Stimulated activated memory B cell treated with anti-CD40 and anti-IgM and Interleukin-4, amounts not matched to agents 10 μg/mL and 1 μg/mL and 100 μg/mL, for 72 hours (primary cell): ENCODE measurements around the gene RND3.

ENCODE experiments used
- ATAC-seq: fragments of 150-1000 bp; cut with Tn5 transposase; 2 replicates; pipeline ENCODE4 v1.10.0; 2021
- H3K27ac Mint-ChIP-seq: one replicate; pipeline ENCODE4 v1.8.0; 2022; ENCODE audit warnings: mild to moderate bottlenecking, mixed read lengths
- H3K27me3 Mint-ChIP-seq: one replicate; pipeline ENCODE4 v1.8.0; 2022; ENCODE audit warnings: mixed read lengths
- H3K36me3 Mint-ChIP-seq: one replicate; pipeline ENCODE4 v1.8.0; 2022; ENCODE audit warnings: mixed read lengths
- H3K4me1 Mint-ChIP-seq: one replicate; pipeline ENCODE4 v1.8.0; 2022; ENCODE audit warnings: mixed read lengths
- H3K4me3 Mint-ChIP-seq: one replicate; pipeline ENCODE4 v1.8.0; 2022; ENCODE audit warnings: mild to moderate bottlenecking, moderate library complexity, mixed read lengths
- H3K9me3 Mint-ChIP-seq: one replicate; pipeline ENCODE4 v1.8.0; 2022; ENCODE audit warnings: mixed read lengths

RND3 gene

DNA sequence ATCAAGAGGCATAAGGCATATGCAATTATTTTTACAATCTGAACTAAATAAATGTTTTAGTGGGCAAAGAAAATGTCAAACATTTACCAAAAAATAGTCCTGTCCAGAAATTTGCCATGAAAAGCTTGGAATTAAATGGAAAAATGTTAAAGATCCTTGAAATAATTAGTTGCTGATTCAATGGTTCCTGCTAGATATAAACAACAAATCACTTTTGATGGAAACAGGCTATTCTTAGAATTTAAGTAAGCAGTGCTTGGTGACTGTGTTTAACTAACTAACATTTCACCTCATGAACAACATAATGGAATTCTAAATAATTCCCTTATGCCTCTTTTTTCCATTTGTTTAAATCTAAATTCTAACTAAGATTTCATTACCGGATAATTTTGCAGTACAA, 3.9 kb downstream of the RND3 start:
- no peak for ATAC-seq
- Mint-ChIP-seq H3K9me3 (no peaks in the 10 kb centered on the region), H3K27me3 (peaks cover 40% of the 10 kb centered on the region), H3K27ac (no peak overlapping the region), H3K4me1 (peaks cover 26% of the 10 kb centered on the region), H3K36me3 (no peaks in the 10 kb centered on the region), H3K4me3 (no peak overlapping the region)

DNA sequence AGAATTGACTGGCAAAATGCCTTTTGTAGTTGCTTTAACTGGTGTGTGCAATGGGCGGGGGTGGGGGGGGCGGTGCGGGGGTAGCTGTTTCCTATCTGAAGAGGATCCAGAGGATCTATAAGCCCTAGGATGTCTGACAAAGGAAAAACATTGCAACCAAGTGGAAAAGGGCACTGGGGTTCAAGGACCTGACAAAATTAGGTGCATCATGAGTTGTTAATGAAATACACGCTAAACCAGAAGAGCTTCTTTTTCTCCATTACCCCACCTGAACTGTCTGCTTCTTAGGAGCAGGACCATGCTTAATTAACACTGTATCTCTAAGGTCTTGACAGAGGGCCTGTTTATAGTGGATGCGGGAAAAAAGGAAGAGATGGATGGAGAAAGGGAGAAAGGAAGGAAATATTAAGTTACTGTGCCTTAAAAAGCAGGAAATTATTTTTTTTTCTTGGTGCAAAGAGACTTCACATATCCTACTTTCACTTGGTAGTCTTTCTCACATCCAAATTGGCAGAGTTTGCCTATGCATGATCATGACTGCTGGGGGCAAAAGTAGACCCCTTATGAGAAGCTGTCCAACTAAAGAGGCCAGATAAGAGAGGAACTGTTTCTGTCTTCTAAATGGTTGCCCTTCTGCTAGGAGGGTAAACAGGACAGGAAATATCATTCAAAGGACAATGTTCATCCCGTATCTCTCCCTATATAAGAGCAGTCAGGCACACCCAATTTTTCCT, 4.6 kb downstream of the RND3 start:
- no peaks in the 10 kb centered on the region for H3K9me3 Mint-ChIP-seq
- H3K4me1 Mint-ChIP-seq = peaks cover 26% of the 10 kb centered on the region
- H3K4me3 Mint-ChIP-seq = no peak overlapping the region
- no peak overlapping the region for H3K27ac Mint-ChIP-seq
- H3K36me3 Mint-ChIP-seq = no peaks in the 10 kb centered on the region
- ATAC-seq = no peak
- peaks cover 33% of the 10 kb centered on the region for H3K27me3 Mint-ChIP-seq

DNA sequence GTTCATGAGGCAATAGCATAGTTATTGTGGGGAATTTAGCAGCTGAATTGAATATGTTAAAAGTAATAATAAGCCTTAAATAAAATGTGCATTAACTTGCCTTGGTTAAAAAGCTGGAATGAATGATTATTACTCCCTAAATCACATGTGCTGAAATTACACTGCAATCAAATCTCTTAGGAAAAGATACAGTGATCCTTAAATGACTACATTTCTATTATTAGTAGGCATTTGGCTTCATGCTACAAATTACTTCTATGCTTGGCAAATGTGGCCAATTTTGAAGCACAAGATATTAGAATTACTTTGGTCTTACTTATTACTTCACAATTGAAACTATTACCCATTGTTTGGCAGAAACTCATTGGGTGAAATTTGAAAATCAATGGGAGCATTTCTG, 5.4 kb downstream of the RND3 start:
- H3K9me3 Mint-ChIP-seq = no peaks in the 10 kb centered on the region
- no peak for ATAC-seq
- H3K27me3 Mint-ChIP-seq = peaks cover 26% of the 10 kb centered on the region
- H3K36me3 Mint-ChIP-seq = no peaks in the 10 kb centered on the region
- H3K4me1 Mint-ChIP-seq = peaks cover 20% of the 10 kb centered on the region
- no peak overlapping the region for H3K4me3 Mint-ChIP-seq
- H3K27ac Mint-ChIP-seq = no peak overlapping the region

DNA sequence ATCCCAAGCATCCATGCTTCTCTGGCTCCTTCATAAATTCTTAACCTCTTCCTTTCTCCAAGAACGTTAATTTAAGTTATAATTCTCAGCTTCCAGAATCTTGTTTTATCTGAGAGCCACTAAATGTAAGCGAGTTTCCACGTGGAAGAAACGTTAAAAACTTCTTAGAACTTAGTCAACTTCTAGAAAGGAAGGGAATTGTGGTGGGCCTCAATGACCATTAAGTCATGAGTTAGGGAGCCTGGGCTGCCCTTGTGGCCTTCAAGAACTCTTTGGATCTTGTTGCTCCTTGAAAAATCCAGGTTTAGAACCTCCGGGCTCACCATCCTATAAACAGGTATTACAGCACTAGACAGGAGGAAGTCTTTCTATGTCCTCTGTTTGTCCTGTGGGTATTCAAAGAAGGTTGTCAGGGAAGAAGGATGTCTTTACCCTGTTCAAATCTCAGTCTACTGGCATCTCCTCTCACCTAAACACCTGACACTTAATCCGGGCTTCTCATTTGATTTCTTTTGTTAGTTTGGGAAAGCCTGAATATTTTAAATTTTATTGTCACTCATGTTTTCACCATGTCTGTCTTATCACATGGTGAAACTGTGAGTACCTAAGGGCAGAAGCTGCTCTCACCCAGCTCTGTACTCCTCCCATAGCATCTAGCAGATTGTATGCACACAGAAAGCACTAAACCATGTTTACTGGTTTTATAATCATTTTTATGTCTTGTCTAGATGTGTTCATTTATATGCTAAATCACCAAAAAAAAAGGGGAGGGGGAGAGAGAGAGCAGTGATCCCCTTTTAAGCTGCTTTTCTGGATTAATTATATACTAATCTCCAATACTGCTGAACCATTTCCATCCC, 6.3 kb downstream of the RND3 start:
- Mint-ChIP-seq H3K27ac (no peak overlapping the region), H3K27me3 (peaks cover 17% of the 10 kb centered on the region), H3K36me3 (no peaks in the 10 kb centered on the region), H3K4me1 (peaks cover 11% of the 10 kb centered on the region), H3K9me3 (no peaks in the 10 kb centered on the region), H3K4me3 (no peak overlapping the region)
- ATAC-seq = no peak

DNA sequence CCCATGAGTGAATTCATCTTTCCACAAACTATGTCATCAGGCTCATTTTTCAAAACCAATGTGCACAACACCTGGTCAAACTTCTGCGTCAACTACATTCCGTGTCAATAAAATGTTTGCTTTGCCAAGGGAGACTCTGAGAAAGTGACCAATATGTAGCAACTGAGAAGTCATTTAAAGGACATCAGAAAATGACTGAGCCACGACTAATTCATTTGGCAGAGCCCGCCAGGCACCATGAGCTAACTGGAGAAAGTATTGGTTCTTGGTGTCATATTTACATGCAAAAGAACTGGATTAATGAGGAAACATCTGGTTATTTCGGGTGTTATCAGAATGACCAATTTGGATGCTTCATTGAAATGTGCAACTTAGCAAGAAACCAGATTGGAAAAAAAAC, 7.2 kb downstream of the RND3 start:
- Mint-ChIP-seq H3K36me3 (no peaks in the 10 kb centered on the region), H3K4me1 (peaks cover 3% of the 10 kb centered on the region), H3K27ac (no peak overlapping the region), H3K27me3 (peaks cover 7% of the 10 kb centered on the region), H3K4me3 (no peak overlapping the region), H3K9me3 (no peaks in the 10 kb centered on the region)
- no peak for ATAC-seq

DNA sequence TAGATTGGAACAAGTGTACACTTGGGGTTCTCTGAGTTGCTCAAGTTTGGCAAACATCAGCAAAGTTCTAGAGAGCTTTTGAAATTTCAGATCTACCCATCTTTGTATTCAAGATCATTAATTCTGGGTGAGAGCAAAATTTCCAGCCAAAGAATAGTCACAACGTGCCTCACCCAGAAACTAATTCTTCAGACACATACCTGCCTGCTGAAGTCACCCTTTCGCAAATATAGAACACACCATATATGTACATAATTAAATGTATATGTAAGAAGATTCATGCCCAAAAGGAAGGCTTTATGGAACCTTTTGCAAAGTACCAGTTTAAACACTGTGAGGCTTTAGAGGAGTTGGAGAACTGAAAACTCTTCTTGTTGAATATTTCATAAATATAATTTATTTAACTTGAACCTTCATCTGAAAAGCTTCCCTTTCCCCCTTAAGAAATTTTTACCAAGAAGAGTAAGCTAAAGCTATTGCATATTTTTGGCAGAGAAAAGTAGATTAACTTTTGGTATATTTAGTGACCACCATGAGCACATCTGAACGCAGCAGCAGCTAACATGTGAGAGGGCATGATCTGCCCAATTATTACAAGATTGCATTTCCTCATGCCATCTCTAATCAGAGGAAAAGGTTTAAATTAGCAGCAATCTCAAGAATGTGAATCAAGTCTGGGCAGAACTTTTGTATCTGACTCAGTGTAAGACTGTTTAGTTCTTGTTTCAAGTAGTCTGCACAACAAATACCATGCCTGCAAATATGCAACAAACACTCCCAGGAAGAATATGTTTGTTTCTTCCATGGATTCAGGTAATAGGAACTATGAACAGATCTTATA, 8.2 kb downstream of the RND3 start:
- no peaks in the 10 kb centered on the region for H3K27me3 Mint-ChIP-seq
- H3K4me1 Mint-ChIP-seq = no peaks in the 10 kb centered on the region
- H3K4me3 Mint-ChIP-seq = no peak overlapping the region
- H3K9me3 Mint-ChIP-seq = peaks cover under 1% of the 10 kb centered on the region
- ATAC-seq = no peak
- H3K27ac Mint-ChIP-seq = no peak overlapping the region
- H3K36me3 Mint-ChIP-seq = no peaks in the 10 kb centered on the region

DNA sequence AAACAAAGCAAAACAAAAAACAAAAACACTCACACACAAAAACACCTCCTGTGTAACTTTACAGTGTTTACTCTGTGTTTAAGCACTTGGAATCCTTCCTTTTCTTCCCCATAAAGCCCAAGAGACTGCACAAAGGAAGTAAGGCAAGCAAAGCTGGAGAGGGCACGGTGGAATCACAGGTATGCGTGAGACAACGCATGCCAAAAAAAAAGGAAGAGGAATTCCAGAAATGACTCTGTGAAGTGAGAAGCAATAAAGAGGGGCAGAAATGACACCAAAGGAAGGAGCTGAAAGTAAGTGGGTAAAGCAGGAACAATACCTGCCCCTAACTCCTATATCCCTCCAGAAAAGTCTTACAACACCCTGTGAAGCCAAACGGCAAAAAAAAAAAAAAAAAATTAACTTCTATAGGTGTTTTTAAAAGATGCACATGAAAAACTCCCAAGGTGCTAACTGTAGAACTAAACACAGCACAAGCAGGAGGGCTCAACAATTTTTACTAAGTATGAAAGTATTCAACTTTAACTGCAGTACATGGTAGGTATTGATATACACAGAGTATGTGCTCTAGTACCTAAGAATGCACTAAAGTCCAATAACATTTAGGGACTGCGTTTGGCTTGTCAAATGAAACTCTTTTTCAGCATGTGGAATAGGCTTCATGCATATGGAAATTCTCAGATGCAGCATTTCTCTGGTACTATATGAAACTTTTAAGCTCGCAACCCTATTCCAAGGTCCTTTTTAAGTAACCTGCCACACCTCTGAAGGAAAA, 9.1 kb downstream of the RND3 start:
- Mint-ChIP-seq H3K36me3 (no peaks in the 10 kb centered on the region), H3K27me3 (no peaks in the 10 kb centered on the region), H3K4me1 (no peaks in the 10 kb centered on the region), H3K27ac (no peak overlapping the region), H3K4me3 (no peak overlapping the region), H3K9me3 (peaks cover 4% of the 10 kb centered on the region)
- no peak for ATAC-seq

DNA sequence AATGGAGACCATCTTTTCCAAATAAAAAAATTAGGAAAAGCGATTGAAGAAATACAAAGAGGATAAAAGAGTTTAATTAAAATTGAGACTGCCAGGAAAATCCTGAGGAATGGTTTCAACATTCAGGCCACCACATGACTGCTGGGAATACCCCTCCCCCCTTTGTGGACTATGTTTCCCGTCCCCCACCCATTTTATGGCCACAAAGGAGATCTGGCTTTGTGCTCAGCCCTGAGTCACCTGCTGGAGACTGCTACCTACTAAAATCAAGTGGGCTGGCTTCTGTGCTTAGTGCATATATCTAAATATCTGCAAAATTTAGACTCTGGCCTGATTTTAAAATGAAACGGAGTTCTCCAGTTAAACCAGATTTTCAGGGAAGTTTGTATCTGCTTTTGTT, 10.1 kb downstream of the RND3 start:
- Mint-ChIP-seq H3K9me3 (peaks cover 4% of the 10 kb centered on the region), H3K4me3 (no peak overlapping the region), H3K36me3 (no peaks in the 10 kb centered on the region), H3K4me1 (no peaks in the 10 kb centered on the region), H3K27me3 (no peaks in the 10 kb centered on the region), H3K27ac (no peak overlapping the region)
- no peak for ATAC-seq

DNA sequence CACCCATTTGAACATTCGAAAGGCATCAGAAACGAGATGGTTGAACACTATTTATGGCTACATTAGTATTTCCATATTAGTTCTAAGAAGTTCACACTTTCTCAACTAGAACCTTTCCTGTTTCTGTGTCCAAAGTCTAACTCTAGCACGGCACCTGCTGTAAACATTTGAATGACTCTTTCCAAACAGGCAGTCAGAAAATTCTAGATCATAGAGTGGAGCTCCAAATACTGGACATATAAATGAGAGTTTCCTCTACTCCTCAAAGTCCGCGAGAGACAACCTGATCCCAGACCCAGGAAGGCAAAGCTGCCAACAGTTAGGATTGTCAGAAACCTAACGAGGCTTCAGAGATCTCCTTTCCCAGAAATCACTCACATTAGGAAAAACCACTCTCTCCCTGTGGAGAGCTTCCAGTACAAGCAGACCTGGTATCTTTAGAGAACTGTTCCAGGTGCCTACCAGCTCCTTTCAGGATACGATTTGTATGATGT, 10.6 kb downstream of the RND3 start:
- Mint-ChIP-seq H3K27me3 (no peaks in the 10 kb centered on the region), H3K4me1 (no peaks in the 10 kb centered on the region), H3K27ac (no peak overlapping the region), H3K36me3 (no peaks in the 10 kb centered on the region), H3K4me3 (no peak overlapping the region), H3K9me3 (peaks cover 4% of the 10 kb centered on the region)
- no peak for ATAC-seq

DNA sequence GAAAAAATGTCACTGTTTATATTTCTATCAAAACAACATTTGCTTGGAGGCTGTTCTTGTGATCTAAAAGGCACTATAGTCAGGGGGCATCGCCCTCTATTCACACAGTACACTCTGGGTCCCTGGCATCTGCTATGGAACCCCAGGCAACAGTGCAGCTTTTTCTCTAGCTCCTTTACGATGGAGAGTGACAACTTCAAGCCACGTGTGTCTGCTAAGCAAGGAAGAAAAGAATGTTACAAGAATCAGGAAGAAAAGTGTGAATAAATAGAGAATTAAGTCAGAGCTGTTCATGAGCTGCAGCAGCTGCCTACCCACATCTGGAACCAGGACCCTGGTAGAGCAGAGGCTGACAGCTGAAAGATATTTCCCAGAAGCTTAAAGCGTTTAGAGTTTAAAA, 11.2 kb downstream of the RND3 start:
- Mint-ChIP-seq H3K4me3 (no peak overlapping the region), H3K4me1 (no peaks in the 10 kb centered on the region), H3K36me3 (no peaks in the 10 kb centered on the region), H3K27ac (no peak overlapping the region), H3K9me3 (peaks cover 4% of the 10 kb centered on the region), H3K27me3 (no peaks in the 10 kb centered on the region)
- no peak for ATAC-seq

DNA sequence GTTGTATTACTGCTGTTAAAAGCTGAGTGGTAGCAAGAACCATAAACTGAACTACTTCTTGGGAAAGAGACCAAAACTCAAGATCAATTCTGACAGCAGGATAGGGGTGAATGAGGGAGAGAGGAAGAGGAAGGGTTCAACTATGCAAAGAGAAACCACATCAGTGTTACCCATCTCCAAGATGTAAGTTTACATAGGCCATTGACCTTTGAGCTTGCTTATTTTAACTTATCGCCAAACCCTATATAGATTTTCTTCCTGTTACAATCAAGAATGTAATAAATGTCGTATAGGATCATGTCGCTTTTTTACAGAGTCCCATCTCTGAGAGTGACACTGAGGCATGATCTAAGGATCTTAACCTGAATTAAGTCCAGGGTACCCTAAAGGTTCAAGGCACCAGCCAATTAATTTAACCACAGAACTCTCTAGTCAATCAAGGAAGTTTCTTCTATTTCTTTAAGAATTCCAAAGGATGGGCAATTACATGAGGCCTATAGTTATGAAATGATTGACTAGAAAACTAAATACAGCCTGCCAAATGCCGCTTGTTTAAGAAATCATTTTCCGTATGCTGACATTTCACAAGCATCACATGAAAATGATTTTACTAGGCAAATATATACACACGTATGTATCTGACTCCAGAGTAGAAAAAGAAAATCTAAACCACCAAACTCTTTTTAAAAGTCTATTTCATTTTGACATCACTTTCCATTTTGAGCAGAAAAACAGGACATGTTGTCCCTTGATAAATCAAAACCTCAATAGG, 11.8 kb downstream of the RND3 start:
- no peak for ATAC-seq
- H3K4me3 Mint-ChIP-seq = no peak overlapping the region

DNA sequence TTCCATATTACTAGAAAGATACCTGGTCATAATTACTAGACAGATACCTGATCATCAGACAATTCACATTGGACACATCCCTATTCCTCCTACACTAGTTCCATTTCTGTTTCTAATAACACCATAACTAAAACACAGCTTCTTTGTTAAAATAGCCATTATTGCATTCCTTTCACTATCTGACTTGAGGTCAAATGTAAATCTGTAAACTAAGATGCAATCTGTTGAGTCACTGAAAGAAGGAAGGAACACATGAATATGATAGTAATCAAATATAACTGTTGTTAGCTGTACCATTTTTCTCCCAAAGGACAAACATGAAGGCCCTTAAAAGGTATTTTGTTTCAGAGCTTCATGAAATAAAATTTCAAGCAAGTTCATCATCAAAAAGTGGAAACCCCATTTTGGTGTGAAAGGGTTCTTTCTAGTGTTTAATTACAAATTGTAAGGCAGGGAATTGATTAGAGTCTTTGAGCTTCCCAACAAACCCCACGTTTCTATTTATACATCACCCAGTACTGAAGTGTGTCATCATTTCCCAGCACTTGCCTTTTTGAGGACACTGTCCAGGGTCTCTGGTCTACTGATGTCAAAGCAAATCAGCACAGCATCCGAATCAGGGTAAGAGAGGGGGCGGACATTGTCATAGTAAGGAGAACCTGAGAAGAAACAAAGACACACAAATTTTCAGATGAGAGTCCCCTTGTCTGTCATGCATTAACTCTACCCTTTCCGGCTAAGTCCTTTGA, 13.0 kb downstream of the RND3 start:
- Mint-ChIP-seq H3K27me3 (no peaks in the 10 kb centered on the region), H3K4me1 (no peaks in the 10 kb centered on the region), H3K4me3 (no peak overlapping the region), H3K9me3 (peaks cover 4% of the 10 kb centered on the region), H3K36me3 (no peaks in the 10 kb centered on the region), H3K27ac (no peak overlapping the region)
- ATAC-seq = no peak

More for the DNA sequence above, 11.8 kb downstream of the RND3 start:
- Mint-ChIP-seq H3K36me3 (no peaks in the 10 kb centered on the region), H3K27me3 (no peaks in the 10 kb centered on the region), H3K4me1 (no peaks in the 10 kb centered on the region), H3K27ac (no peak overlapping the region), H3K9me3 (peaks cover 4% of the 10 kb centered on the region)

DNA sequence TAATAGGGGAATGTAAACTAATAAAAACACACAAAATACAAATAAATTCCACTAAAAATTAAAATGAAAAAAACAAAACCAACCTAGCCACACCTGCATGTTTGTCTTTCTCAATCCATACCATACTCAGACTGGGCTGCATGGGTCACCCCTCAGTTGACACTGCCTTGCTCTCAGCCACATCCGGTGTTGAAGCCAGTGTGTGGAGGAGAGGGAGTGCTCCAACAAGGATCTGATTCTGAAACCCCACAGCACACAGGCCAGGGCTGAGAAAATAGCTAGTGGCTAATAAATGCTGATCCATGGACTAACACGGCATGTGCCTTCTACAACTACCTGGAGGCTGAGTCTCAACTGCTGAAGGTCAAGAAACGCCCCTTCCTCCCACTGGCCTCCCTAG, 13.7 kb downstream of the RND3 start:
- Mint-ChIP-seq H3K36me3 (no peaks in the 10 kb centered on the region), H3K4me1 (no peaks in the 10 kb centered on the region), H3K27me3 (no peaks in the 10 kb centered on the region), H3K4me3 (no peak overlapping the region), H3K9me3 (peaks cover 4% of the 10 kb centered on the region), H3K27ac (no peak overlapping the region)
- no peak for ATAC-seq
